Measurements from ENCODE around the gene NAA16. TPM values are rescaled to one million over a fixed set of nuclear protein-coding genes. Genes with fewer than 3 reads are reported as not detected.
A peak's percentile ranks its signal among the peaks of the same experiment; 100 is the strongest.

Gene NAA16
- total and polyA plus RNA-seq, 2 experiments from 2014 or later = 10.7 to 16.2 TPM

- peak; percentile 51 for TF ChIP-seq CTCF (IDR thresholded peaks at IDR 0.05; ENCODE audit: poor library complexity)
- no peak for TF ChIP-seq EZH2 (IDR thresholded peaks at IDR 0.05; ENCODE audit: borderline replicate concordance)
- TF ChIP-seq EZH2phosphoT487 (IDR thresholded peaks at IDR 0.05; ENCODE audit: low read depth, severe bottlenecking, unreplicated experiment) = no peak
- no peak for DNase-seq (ENCODE audit: low spot score)
- no peak overlapping the region for H2AFZ ChIP-seq
- no peak overlapping the region for H3K27ac ChIP-seq
- no peaks in the 10 kb centered on the region for H3K36me3 ChIP-seq (replicated peaks; ENCODE audit: insufficient read depth, low read depth)
- H3K4me1 ChIP-seq (ENCODE audit: insufficient read depth) = no peaks in the 10 kb centered on the region
- no peaks in the 10 kb centered on the region for H4K20me1 ChIP-seq (ENCODE audit: insufficient read depth, poor library complexity, severe bottlenecking)
- H3K9me3 ChIP-seq (ENCODE audit: low read depth) = no peaks in the 10 kb centered on the region
- H3K27me3 ChIP-seq = no peaks in the 10 kb centered on the region
- H3K9me2 ChIP-seq (replicated peaks; ENCODE audit: insufficient read depth) = no peaks in the 10 kb centered on the region
- H3K79me2 ChIP-seq = no peaks in the 10 kb centered on the region
- no peak overlapping the region for H3K4me2 ChIP-seq
- no peak overlapping the region for H3K4me3 ChIP-seq
- 88% methylated on average over 20 of the region's 20 CpGs for WGBS (ENCODE audit: low lambda C conversion rate, missing lambda C conversion rate)
Measured at GRCh38 chr13:41384749-41385503, 73.9 kb downstream of the NAA16 start.

- 96% methylated on average over 6 of the region's 6 CpGs for WGBS (ENCODE audit: low lambda C conversion rate, missing lambda C conversion rate)
- Histone ChIP-seq H3K9me2 (replicated peaks; ENCODE audit: insufficient read depth) (no peaks in the 10 kb centered on the region), H3K79me2 (no peaks in the 10 kb centered on the region), H3K27me3 (no peaks in the 10 kb centered on the region), H3K4me2 (no peak overlapping the region), H3K9me3 (ENCODE audit: low read depth) (no peaks in the 10 kb centered on the region), H3K36me3 (replicated peaks; ENCODE audit: insufficient read depth, low read depth) (no peaks in the 10 kb centered on the region), H3K27ac (no peak overlapping the region), H3K4me3 (no peak overlapping the region), H3K4me1 (ENCODE audit: insufficient read depth) (no peaks in the 10 kb centered on the region), H2AFZ (no peak overlapping the region), H4K20me1 (ENCODE audit: insufficient read depth, poor library complexity, severe bottlenecking) (no peaks in the 10 kb centered on the region)
- no peak for TF ChIP-seq CTCF (IDR thresholded peaks at IDR 0.05; ENCODE audit: poor library complexity)
- no peak for TF ChIP-seq EZH2 (IDR thresholded peaks at IDR 0.05; ENCODE audit: borderline replicate concordance)
- TF ChIP-seq EZH2phosphoT487 (IDR thresholded peaks at IDR 0.05; ENCODE audit: low read depth, severe bottlenecking, unreplicated experiment) = no peak
- DNase-seq (ENCODE audit: low spot score) = no peak
Measured at GRCh38 chr13:41386211-41386610, 75.1 kb downstream of the NAA16 start.

GRCh38 chr13:41387576-41387975 lies 76.5 kb downstream of the NAA16 start:
- no peak for DNase-seq (ENCODE audit: low spot score)
- no peaks in the 10 kb centered on the region for H3K4me1 ChIP-seq (ENCODE audit: insufficient read depth)
- H4K20me1 ChIP-seq (ENCODE audit: insufficient read depth, poor library complexity, severe bottlenecking) = no peaks in the 10 kb centered on the region
- H3K9me3 ChIP-seq (ENCODE audit: low read depth) = no peaks in the 10 kb centered on the region
- no peak overlapping the region for H3K27ac ChIP-seq
- no peaks in the 10 kb centered on the region for H3K27me3 ChIP-seq
- H3K9me2 ChIP-seq (replicated peaks; ENCODE audit: insufficient read depth) = no peaks in the 10 kb centered on the region
- 48% methylated on average over 3 of the region's 3 CpGs for WGBS (ENCODE audit: low lambda C conversion rate, missing lambda C conversion rate)
- TF ChIP-seq EZH2phosphoT487 (IDR thresholded peaks at IDR 0.05; ENCODE audit: low read depth, severe bottlenecking, unreplicated experiment) (no peak), CTCF (IDR thresholded peaks at IDR 0.05; ENCODE audit: poor library complexity) (no peak), EZH2 (IDR thresholded peaks at IDR 0.05; ENCODE audit: borderline replicate concordance) (no peak)
- no peak overlapping the region for H2AFZ ChIP-seq
- H3K4me2 ChIP-seq = no peak overlapping the region
- no peaks in the 10 kb centered on the region for H3K36me3 ChIP-seq (replicated peaks; ENCODE audit: insufficient read depth, low read depth)
- no peak overlapping the region for H3K4me3 ChIP-seq
- no peaks in the 10 kb centered on the region for H3K79me2 ChIP-seq
